Breast epithelium (tissue), 4 donors: ENCODE results near the gene SLC22A12. TPM values are rescaled to one million over a fixed set of nuclear protein-coding genes. Genes with fewer than 3 reads are reported as not detected.

Experiments
- DNase-seq, 2 donors: peaks; one replicate each; pipeline ENCODE4 v3.0.0-alpha.2; 2019; ENCODE audit warnings: low spot score in 2 of 2
- H3K27ac ChIP-seq, 2 donors: fragments of 200-600 bp; sonication (generic) in 1 of 2; one replicate each; pipeline ENCODE4 v1.5.1; 2016 to 2019; ENCODE audit warnings: mild to moderate bottlenecking in 1 of 2
- H3K27me3 ChIP-seq, 2 donors: fragments of 200-600 bp; sonication (generic) in 1 of 2; one replicate each; pipeline versions ENCODE4 v1.5.1 to v1.6.0; 2017 to 2019; ENCODE audit warnings: control low read depth in 1 of 2, mild to moderate bottlenecking in 1 of 2
- H3K36me3 ChIP-seq: fragments of 200-600 bp; one replicate; pipeline ENCODE4 v1.5.1; 2019
- H3K4me1 ChIP-seq, 2 donors: fragments of 200-600 bp; sonication (generic); one replicate each; pipeline ENCODE4 v1.5.1; 2016 to 2019; ENCODE audit warnings: control low read depth in 1 of 2
- H3K4me3 ChIP-seq, 3 donors: fragments of 200-600 bp; sonication (generic); 1 replicate in 2 of 3; 2 replicates in 1 of 3; pipeline ENCODE4 v1.5.1; 2016 to 2019; ENCODE audit warnings: mild to moderate bottlenecking in 3 of 3, moderate library complexity in 2 of 3
- H3K9me3 ChIP-seq, 2 donors: fragments of 200-600 bp; sonication (generic) in 1 of 2; one replicate each; pipeline ENCODE4 v1.5.1; 2016 to 2019; ENCODE audit warnings: control low read depth in 1 of 2
- POLR2A ChIP-seq: fragments of 450-650 bp; IDR thresholded peaks from one replicate; pipeline ENCODE4 v1.6.1; 2016; ENCODE audit warnings: antibody characterized with exemption, mild to moderate bottlenecking, moderate library complexity
- POLR2AphosphoS5 ChIP-seq, 3 donors: sonication (generic); formaldehyde crosslinking; IDR thresholded peaks; one replicate each; pipeline ENCODE4 v1.6.1; 2017; ENCODE audit warnings: antibody characterized with exemption in 3 of 3
- intact Hi-C: fragments of 100-400 bp; cut with DNase I; formaldehyde crosslinking; loops from one replicate; pipeline ENCODE4 v1.15.1; 2023; ENCODE audit warnings: low total_unique reads
- total RNA-seq, 3 donors: library from RNA; depleted of rRNA; stranded (reverse); fragments of >200 nt; gene quantifications; one replicate each; pipeline ENCODE4 v1.1.0, GENCODE V29; 2016
- TF ChIP-seq, protein P1 (sequence below), 3 donors: fragments of 450-650 bp; IDR thresholded peaks; one replicate each; pipeline ENCODE4 v1.5.1; 2016 to 2017; ENCODE audit warnings: antibody characterized with exemption in 3 of 3, mild to moderate bottlenecking in 3 of 3, moderate library complexity in 3 of 3

SLC22A12 gene
- total RNA-seq, result not detected

DNA sequence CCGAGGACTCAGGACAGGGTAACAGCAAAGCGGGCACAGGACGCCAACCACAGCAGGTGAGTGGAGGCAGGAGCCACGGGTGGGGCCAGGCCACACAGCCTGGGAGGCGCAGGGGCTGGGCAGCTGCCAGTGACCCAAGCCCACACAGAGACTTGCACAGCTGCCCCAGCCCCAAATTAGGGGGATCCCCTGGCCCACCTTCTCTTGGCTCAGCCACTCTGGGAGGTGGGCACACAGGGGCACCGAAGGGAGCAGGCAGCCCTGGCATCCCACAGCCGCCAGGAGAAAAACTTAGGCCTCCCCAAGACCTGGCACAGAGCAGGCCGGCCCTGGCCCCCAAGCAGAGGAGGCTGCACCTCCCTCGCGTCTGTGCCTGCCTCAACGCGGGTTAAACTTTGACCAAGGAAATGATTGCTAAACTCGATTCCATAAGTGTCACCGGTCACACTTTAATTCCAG, at the start of gene SLC22A12:
Gene SLC22A12, plus strand, starts transcription at position 458 of the 459 bp plus-strand sequence. CDS start 337 bp downstream, outside the sequence.
- intact Hi-C loops, result no loop called here
- no peak for DNase-seq
- Histone ChIP-seq H3K27me3 (no peaks in the 10 kb centered on the region), H3K4me3 (no peak within 1 kb of the TSS), H3K9me3 (peaks cover 0 to 4% of the 10 kb centered on the region in 2 donors), H3K27ac (no peak within 1 kb of the TSS), H3K4me1 (no peaks in the 10 kb centered on the region), H3K36me3 (no peaks in the 10 kb centered on the region)
- TF ChIP-seq POLR2A, result no peak
- TF ChIP-seq, protein P1, sequence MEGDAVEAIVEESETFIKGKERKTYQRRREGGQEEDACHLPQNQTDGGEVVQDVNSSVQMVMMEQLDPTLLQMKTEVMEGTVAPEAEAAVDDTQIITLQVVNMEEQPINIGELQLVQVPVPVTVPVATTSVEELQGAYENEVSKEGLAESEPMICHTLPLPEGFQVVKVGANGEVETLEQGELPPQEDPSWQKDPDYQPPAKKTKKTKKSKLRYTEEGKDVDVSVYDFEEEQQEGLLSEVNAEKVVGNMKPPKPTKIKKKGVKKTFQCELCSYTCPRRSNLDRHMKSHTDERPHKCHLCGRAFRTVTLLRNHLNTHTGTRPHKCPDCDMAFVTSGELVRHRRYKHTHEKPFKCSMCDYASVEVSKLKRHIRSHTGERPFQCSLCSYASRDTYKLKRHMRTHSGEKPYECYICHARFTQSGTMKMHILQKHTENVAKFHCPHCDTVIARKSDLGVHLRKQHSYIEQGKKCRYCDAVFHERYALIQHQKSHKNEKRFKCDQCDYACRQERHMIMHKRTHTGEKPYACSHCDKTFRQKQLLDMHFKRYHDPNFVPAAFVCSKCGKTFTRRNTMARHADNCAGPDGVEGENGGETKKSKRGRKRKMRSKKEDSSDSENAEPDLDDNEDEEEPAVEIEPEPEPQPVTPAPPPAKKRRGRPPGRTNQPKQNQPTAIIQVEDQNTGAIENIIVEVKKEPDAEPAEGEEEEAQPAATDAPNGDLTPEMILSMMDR (IDR thresholded peaks at IDR 0.05), result no peak
- no peak for TF ChIP-seq POLR2AphosphoS5 (IDR thresholded peaks at IDR 0.05)

DNA sequence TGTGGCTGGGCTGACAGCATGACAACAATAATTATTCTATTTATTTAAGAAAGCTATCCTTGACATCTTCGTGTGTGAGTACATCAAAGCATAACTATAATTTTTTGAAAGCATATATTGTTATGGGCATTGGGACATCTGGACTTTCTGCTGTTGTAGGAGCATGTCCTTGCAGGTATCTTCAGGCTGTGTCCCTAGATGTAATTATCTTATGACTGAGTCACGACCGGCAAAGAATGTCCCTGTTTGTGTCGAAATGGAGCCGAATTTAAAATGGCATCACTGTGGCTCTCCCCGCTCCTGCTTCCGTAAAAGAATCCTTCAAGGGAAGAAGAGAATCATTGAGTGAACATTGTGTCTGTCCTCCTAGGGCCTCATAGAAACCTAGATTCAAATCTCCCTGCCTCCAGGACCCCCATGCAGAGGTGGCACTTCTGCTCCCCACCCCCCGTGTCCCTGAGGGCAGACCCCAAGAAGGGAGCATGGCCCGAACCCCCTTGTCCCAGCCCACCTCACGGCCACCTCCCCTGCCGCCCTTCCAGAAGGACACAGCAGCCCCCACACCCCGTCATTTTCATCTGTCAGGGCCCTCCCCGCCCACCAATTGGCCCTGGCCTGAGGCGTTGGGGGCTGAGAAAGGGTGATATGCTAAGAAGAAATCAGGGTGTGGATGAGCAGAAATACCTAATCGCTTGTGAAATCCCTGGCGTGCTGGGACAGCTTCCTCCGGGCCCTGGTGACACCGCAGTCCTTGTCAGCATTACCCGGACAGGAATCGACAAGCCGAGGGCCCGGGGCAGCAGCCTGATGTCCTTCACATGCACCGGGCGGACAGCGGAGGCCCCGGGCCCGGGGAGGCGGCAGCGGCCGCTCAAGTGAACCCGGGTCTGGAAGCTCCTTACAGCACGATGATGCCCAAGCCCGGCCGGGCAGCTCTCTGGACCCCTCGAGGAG, 48.6 kb upstream of the SLC22A12 start:
- Histone ChIP-seq H3K4me1 (no peaks in the 10 kb centered on the region), H3K9me3 (peaks cover 0 to 12% of the 10 kb centered on the region in 2 donors), H3K36me3 (no peaks in the 10 kb centered on the region), H3K4me3 (peak overlapping the region in 1 of 3 donors; percentile 11), H3K27me3 (peaks cover 0 to 11% of the 10 kb centered on the region in 2 donors), H3K27ac (peak overlapping the region; percentile 73 to 84)
- DNase-seq, result peak in 1 of 2 donors; percentile 82
- TF ChIP-seq POLR2AphosphoS5 (IDR thresholded peaks at IDR 0.05) (peak in 1 of 3 donors; percentile 13), POLR2A (no peak)
- intact Hi-C loops, result no loop called here

DNA sequence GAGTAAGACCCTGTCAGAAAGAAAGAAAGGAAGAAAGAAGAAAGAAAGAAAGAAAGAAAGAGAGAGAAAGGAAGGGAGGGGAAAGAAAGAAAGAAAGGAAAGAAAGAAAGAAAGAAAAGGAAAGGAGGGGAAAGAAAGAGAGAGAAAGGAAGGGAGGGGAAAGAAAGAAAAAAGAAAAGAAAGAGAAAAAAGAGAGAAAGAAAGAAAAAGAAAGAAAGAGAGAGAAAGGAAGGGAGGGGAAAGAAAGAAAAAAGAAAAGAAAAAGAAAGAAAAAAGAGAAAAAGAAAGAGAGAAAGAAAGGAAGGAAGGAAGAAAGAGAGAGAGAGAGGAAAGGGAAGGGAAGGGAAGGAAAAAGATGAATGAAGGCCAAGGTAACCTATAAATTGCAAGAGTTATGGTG, 47.2 kb upstream of the SLC22A12 start:
- Histone ChIP-seq H3K27me3 (peaks cover 0 to 11% of the 10 kb centered on the region in 2 donors), H3K27ac (no peak overlapping the region), H3K36me3 (no peaks in the 10 kb centered on the region), H3K4me3 (no peak overlapping the region), H3K4me1 (no peaks in the 10 kb centered on the region), H3K9me3 (peaks cover 0 to 12% of the 10 kb centered on the region in 2 donors)
- DNase-seq, result no peak
- intact Hi-C loops, result no loop called here
- TF ChIP-seq POLR2AphosphoS5 (IDR thresholded peaks at IDR 0.05) (no peak), POLR2A (no peak)
- TF ChIP-seq, protein P1 (IDR thresholded peaks at IDR 0.05), result no peak

DNA sequence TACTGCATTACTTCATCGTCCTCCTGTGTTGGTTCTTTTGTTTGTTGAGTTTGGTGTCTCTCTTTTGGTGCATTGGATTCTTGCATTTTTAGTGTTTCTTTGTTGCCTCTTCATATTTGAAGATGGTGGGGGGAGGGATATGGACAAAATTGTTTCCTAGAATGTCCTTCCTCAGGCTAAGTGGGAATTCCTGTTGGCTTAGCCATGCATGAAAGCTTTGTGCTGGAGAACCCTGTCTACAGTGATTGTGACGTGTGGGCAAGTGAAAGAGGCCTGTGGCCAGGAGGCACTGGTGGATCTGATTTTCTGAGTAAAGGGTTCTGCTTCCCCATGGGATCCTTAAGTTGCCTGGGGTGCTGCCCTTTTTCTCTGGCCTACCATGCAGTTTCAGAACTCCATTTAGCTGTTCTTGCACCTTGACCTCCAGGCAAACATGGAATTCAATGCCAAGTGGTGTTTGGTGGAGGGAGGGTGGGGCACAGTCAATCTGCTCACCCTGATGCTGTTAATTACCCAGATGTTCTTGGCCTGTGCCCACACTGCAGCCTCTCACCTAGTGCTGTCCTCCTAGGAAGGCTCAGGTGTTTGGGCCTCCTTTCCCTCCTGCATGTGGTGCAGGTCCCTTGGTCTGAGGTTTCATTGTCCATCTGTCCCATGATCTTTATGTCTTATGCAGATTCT, 46.3 kb upstream of the SLC22A12 start:
- Histone ChIP-seq H3K4me1 (no peaks in the 10 kb centered on the region), H3K27ac (no peak overlapping the region), H3K4me3 (no peak overlapping the region), H3K9me3 (peaks cover 0 to 12% of the 10 kb centered on the region in 2 donors), H3K27me3 (peaks cover 0 to 11% of the 10 kb centered on the region in 2 donors), H3K36me3 (no peaks in the 10 kb centered on the region)
- DNase-seq, result no peak
- no peak for TF ChIP-seq POLR2A
- TF ChIP-seq, protein P1 (IDR thresholded peaks at IDR 0.05), result no peak
- no peak for TF ChIP-seq POLR2AphosphoS5 (IDR thresholded peaks at IDR 0.05)
- intact Hi-C loops, result no loop called here

DNA sequence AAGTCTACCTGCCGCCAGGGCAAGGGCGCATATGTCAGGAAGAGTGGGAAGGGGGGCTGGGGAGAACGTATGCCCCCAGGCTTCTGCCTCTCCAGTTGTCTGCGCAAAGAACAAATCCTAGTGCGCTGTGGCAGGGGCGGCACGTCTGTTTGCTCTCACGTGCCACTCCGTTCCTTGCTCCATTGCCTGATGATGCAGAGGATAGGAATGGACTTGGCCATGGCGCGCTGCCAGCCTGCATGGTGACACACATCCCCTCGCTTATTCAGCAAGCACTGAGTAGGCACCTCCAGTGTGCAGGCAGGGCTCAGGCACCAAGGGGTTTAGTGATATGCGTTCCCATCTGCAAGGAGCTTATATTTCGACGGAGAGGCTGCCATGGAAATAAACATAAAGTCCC, 45.4 kb upstream of the SLC22A12 start:
- H3K4me3 ChIP-seq, result no peak overlapping the region
- no peaks in the 10 kb centered on the region for H3K36me3 ChIP-seq
- peaks cover 0 to 12% of the 10 kb centered on the region in 2 donors for H3K9me3 ChIP-seq
- peaks cover 0 to 7% of the 10 kb centered on the region in 2 donors for H3K27me3 ChIP-seq
- intact Hi-C loops, result no loop called here
- no peak for DNase-seq
- TF ChIP-seq, protein P1 (IDR thresholded peaks at IDR 0.05), result no peak
- TF ChIP-seq POLR2AphosphoS5 (IDR thresholded peaks at IDR 0.05) (no peak), POLR2A (no peak)
- no peaks in the 10 kb centered on the region for H3K4me1 ChIP-seq
- no peak overlapping the region for H3K27ac ChIP-seq
